Measurements from ENCODE around the gene C22orf23.
A peak's percentile ranks its signal among the peaks of the same experiment; 100 is the strongest.

Gene C22orf23

DNA sequence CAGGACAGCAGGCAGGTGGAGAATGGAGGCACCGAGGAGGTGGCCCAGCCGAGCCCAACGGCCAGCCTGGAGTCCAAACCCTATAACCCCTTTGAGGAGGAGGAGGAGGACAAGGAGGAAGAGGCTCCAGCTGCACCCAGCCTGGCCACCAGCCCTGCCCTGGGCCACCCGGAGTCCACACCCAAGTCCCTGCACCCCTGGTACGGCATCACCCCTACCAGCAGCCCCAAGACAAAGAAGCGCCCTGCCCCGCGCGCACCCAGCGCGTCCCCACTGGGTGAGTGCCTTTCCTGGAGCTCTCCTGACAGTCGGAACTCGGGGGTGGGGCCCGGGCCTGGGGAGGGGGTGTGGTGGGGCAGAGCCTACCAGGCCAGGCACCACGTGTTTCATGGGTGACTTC, 27.6 kb downstream of the C22orf23 start:
- no peak for DNase-seq (ENCODE audit: low spot score)

- DNase-seq (ENCODE audit: low spot score), result no peak
These were observed 28.1 kb downstream of the C22orf23 start for GRCh38 chr22:37925330-37925729.

- DNase-seq (ENCODE audit: low spot score), result no peak
These were observed 28.9 kb downstream of the C22orf23 start for GRCh38 chr22:37924386-37925065.

DNA sequence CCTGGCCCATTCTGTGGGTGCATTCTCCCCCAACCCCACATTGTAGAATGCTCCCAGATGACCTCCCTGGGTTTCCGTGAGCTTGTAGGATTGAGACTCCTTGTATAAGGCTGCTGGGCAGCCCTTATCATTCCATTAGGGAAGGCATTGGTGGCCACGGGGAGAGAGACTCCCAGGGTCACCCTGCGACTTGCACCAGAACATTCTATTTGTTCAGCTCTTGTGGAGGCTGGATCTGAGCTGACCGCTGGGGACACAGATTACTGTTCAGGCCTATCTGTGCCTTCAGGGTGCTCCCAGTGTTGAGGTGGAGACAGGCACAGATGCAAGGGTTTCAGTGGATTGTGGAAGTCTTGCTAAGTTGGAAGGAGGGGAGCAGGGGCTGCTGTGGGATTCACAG, 29.5 kb downstream of the C22orf23 start:
- no peak for DNase-seq (ENCODE audit: low spot score)

DNA sequence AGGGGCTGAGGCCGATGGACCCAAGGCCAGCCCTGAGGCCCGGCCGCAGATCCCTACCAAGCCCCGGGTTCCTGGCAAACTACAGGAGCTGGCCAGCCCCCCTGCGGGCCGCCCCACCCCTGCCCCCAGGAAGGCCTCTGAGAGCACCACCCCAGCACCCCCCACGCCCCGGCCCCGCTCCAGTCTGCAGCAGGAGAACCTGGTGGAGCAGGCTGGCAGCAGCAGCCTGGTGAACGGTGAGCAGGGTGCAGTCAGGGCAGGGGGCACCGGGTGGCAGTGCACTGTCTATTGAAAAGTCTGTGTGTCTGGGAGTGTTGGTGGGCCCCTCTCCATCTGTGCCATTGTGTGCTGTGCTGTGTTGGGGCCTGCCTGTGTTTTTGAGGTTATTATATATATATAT, 31.2 kb downstream of the C22orf23 start:
- DNase-seq (ENCODE audit: low spot score), result no peak

DNA sequence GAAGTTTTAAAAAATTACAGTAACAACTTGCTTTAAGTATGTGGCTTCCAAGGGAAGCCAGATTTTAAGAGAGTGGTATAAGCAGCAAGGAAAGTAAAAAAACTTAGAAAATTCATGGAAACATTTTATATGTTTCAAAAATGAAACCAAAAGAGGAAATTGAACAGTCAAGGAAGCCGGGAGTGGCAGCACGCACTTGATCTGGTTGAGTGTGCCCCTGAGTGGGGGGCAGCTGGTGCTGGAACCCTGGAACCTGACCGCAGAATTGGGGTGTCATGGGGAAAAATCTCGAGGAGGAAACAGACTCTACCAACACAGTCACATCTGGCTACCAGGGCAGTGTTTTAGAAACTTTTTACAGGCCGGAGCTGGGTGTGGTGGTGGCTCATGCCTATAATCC, 33.3 kb downstream of the C22orf23 start:
- DNase-seq (ENCODE audit: low spot score), result no peak

DNA sequence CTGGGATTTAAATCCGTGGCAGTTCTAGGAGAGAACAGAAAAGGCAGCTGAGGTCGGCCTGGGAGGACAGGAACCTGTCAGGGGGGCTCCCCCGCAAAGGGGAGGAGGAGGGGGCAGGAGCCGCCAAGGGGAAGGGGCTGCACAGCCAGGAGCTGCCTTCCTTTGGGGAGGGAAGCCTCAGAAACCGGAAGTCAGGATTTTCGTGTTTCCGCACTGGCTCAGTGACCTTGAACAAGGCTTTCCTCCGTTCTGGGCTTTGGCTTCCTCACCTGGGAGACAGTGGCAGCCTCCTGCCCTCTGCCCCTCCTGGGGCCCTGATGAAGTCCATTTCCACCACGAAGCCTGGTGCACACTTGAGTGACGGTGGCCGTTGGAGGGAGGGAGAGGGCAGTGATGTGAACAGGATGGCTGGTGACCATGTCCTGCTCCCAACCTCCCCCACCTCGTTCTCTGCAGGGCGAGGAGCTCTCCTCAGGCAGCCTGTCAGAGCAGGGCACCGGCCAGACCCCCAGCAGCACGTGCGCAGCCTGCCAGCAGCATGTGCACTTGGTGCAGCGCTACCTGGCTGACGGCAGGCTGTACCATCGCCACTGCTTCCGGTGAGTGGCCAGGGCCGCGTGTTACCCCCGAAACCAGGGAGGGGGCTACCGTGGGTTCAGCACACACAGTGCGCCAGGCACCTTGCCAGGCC, 34.7 kb downstream of the C22orf23 start:
- no peak for DNase-seq (ENCODE audit: low spot score)

DNA sequence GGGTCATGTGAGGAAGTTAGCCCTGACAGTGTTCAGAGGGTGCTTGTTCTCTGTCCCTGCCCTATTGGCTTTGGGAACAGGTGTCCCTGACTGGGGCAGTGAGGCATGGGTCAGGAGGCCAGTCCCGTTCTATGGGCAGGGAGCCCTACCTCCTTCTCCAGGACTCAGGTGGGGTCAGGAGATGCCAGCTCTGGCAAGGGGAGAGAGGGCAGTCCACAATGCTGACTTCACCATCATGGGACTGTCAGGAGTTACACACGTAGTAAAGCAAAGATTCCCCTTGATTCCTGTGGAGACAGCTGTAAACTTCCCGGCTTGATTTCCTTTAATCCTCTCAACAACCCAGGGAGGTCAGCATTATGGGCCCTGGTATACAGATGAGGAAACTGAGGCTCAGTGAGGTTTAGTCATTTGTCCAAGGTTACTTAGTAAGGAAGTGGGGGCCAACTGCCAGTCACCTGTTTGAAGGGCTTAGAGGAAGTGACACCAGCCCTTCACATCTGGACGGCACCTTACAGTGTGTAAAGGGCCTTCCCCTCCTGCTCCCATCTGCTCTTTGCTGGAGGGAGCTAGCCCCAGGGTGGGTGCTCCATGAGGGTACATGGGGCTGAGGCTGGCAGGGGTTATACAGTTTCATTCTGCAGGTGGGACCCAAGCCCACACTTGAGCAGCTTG, 35.4 kb downstream of the C22orf23 start:
- no peak for DNase-seq (ENCODE audit: low spot score)

DNA sequence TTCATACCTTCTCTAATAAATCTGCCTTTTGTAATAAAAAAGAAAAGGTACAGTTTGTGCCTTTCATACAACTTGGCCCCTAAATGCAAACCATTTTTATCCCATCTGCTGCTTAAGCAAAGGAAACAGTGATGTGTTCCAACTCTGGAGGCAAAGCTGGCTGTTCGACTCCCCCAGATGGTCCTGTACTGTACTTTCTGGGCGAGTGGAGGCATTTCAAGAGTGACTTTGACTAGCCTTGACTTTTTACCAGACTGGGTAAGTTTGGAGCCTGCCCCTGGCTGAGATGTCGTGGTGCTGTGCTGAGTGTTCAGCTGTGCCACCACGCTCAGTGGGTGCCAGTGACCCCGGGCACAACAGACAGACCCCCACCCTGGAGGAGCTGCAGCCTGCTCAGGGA, 37.1 kb downstream of the C22orf23 start:
- no peak for DNase-seq (ENCODE audit: low spot score)

DNA sequence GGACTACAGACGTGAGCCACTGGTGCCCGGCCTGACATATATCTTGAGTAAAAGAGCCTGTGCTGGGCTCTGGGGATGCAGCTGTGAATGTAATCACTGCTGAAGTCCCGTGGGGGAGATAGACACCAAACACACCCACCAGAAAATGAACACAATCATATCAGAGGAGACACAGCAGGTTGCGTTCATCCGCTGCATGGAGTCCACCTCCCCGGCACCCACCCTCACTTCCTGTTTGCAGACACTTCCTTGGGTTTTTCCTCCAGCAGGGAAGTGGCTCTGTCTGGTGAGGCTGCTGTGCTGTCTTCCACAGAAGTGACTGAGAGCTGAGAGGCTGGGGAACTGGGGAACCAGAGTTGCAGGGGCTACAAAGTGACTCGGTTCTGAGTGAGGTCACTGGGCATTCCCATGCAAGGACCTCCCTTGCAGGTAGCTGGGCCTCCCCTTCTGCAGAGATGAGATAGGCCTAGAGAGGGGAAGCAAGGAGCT, 40.1 kb downstream of the C22orf23 start:
- no peak for DNase-seq (ENCODE audit: low spot score)

- DNase-seq (ENCODE audit: low spot score), result no peak
These were observed 41.2 kb downstream of the C22orf23 start for GRCh38 chr22:37912171-37912570.

- DNase-seq (ENCODE audit: low spot score), result no peak
These were observed 41.7 kb downstream of the C22orf23 start for GRCh38 chr22:37911697-37912096.

GRCh38 chr22:37910890-37911672, 42.3 kb downstream of the C22orf23 start:
- DNase-seq (ENCODE audit: low spot score), result no peak

DNA sequence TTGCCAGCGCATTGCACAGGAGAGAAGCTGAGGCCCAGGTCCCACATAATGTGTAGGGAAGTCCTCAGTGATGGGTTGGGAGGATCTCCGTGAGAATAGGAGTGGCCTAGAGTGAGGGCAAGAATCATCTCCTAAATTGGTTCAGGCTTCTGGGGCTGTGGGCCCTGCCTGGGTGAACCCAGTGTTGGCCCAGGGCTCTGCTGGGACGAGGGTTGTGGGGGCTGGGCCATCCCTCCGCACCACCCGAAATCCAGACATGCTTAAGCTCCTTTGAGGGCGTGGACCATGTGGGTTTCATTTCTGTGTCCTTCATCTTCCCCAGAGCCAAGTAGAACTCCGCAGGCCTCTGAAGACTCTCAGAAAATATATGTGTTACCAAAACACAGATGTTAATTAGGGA, 43.6 kb downstream of the C22orf23 start:
- no peak for DNase-seq (ENCODE audit: low spot score)

DNA sequence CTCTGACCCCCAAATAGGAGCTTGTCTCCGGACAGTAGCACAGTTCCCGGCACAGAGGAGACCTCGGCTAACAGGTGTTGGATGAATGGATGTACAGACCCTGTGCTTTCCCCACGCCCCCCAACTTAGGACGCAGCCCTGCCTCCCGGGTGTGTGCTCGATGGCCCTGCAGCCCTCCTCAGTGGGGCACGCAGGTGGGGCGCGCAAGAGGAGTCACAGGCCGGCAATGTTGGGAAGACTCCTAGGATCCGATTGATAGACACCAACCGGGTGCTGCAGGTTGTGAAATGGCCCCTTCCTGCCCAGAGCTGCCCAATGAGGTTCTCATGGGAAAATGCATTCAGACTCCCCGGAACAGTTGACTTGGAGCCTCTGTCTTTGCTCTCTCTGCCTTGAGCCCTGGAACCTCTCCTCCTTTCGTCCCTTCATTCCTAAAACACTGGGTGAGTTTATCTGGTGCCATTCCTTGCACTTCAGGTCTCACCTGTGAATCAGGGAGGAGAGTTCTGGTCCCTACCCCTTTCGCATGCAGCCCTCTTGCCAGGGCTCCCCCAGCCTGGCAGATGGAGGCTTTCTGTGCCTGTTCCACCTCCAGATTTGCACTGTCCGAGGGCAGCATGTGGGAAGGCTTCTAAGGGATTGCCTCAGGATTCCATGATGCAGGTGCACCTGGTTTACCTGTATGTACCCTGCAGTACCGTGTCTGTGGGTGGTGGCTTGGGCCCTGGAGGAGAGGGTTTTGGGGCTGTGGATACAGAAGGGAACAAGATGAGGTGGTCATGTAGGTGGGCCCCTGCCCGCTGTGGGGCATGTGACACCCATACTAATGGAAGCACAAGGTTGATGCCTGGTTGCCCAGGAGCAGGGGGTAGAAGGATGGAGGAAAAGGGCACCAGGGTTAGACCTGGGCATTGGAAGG, 46.1 kb downstream of the C22orf23 start:
- DNase-seq (ENCODE audit: low spot score), result no peak

GRCh38 chr22:37906364-37907008, 46.9 kb downstream of the C22orf23 start:
- DNase-seq (ENCODE audit: low spot score), result peak; percentile 70

DNA sequence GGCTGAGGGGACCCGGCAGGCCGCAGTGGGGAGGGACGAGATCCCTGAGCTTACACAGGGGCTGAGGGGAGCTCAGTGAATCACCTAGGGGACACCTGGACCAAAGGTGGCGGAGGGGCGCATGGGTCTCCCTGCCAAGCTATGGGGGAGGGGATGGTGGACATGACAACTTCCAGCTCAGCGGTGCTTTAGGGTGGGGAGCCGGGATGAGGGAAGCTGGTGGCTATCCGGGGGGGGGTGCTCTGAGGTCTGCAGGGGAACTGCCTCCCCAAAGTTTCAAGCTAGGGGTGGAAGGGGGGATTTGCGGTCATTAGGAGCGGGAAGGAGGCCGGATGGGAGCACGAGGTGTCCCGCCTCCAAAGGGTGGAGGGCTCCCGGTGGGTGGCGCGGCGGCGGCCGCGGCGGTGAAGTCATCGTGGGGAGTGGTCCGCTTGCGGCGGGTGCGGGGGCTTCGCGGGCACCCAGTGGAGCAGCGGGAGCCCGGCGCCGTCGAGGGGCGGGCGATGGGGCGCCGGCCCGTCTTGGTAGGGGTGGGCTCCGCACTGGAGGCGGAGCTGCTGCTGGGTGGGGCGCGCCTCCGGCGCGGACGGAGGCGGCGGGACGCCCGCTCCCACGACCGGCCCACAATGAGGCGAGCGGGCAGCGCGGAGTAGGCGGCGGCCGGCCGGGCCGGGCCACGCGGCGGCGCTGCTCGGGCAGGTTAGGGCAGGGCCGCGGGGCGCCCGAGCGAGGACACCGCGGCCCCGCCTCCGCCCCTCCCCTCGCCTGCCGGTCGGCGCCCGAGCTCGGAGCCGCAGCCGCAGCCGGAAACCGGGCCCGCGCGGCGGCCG, 47.7 kb downstream of the C22orf23 start, which contains the start of gene MICALL1:
MICALL1 (plus strand) TSS at position 764 of the 830 bp plus-strand sequence. CDS start 126 bp downstream, outside the sequence.
- peak; percentile 97 for DNase-seq (ENCODE audit: low spot score)

GRCh38 chr22:37904572-37905533, 48.5 kb downstream of the C22orf23 start:
- no peak for DNase-seq (ENCODE audit: low spot score)
